ENCODE measurements around the gene TMEM132D. TPM values are rescaled to one million over a fixed set of nuclear protein-coding genes. Genes with fewer than 3 reads are reported as not detected.
A peak's percentile ranks its signal among the peaks of the same experiment; 100 is the strongest.
"Not testable (repeated sequence)": the region's sequence is repeated elsewhere in the genome, so short reads cannot be mapped to it uniquely, and the experiment has no call there.

The TMEM132D gene
- polyA plus RNA-seq, 1 experiment, result not detected

DNA sequence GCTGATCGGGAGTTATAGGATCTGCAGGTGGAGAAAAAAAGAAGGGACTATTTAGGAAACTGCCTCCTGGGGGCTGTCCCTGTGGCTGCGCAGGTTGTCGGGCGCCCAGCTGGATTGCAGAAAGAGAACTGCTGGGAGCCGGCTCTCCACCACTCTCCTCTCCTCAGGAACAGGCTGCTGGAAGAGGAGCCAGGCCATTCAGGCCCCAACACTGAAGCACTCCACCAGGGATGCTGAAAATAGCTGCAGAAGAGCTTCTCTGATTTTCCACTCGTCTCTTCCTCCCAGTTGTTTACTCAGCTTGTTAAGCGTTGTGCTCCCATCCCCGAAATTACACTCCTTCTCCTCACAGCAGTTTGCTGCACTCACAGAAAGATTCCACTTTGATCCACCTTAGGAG is 703.2 kb downstream of the TMEM132D start:
- TF ChIP-seq, protein P1, sequence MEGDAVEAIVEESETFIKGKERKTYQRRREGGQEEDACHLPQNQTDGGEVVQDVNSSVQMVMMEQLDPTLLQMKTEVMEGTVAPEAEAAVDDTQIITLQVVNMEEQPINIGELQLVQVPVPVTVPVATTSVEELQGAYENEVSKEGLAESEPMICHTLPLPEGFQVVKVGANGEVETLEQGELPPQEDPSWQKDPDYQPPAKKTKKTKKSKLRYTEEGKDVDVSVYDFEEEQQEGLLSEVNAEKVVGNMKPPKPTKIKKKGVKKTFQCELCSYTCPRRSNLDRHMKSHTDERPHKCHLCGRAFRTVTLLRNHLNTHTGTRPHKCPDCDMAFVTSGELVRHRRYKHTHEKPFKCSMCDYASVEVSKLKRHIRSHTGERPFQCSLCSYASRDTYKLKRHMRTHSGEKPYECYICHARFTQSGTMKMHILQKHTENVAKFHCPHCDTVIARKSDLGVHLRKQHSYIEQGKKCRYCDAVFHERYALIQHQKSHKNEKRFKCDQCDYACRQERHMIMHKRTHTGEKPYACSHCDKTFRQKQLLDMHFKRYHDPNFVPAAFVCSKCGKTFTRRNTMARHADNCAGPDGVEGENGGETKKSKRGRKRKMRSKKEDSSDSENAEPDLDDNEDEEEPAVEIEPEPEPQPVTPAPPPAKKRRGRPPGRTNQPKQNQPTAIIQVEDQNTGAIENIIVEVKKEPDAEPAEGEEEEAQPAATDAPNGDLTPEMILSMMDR (IDR thresholded peaks at IDR 0.05; ENCODE audit: low read depth, low read length), result no peak
- peaks cover 24% of the 10 kb centered on the region for H3K9me3 ChIP-seq (ENCODE audit: control insufficient read depth, insufficient read depth, low read length)
- no peak for DNase-seq (ENCODE audit: low read depth, low spot score)
- H3K27me3 ChIP-seq (ENCODE audit: control insufficient read depth, insufficient read depth, low read length), result no peaks in the 10 kb centered on the region
- H3K27ac ChIP-seq (ENCODE audit: low read depth, low read length), result no peak overlapping the region
- ChIA-PET POLR2A (no interaction called here), CTCF (no interaction called here)
- no peak overlapping the region for H3K4me3 ChIP-seq (ENCODE audit: low read depth, low read length)

DNA sequence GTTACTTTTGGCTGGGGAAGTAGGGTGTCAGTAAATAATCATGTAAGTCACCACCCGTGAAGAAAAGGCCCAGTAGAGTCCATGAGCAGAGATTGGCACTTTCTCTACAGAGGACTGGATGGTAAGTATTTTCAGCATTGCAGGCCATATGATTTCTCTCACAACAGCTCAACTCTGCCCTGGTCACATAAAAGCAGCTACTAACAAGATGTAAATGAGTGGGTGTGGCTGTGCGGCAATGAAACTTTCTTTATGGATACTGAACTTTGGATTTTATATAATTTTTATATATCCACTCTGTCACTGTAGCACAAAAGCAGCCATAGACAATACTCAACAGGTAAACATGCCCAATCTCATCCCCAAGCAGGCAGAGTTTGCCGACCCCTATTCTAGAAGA is 706.9 kb downstream of the TMEM132D start:
- H3K9me3 ChIP-seq (ENCODE audit: control insufficient read depth, insufficient read depth, low read length), result peaks cover 24% of the 10 kb centered on the region
- DNase-seq (ENCODE audit: low read depth, low spot score), result no peak
- ChIA-PET CTCF (no interaction called here), POLR2A (no interaction called here)
- no peaks in the 10 kb centered on the region for H3K27me3 ChIP-seq (ENCODE audit: control insufficient read depth, insufficient read depth, low read length)
- no peak overlapping the region for H3K4me3 ChIP-seq (ENCODE audit: low read depth, low read length)
- TF ChIP-seq, protein P1 (IDR thresholded peaks at IDR 0.05; ENCODE audit: low read depth, low read length), result no peak
- H3K27ac ChIP-seq (ENCODE audit: low read depth, low read length), result no peak overlapping the region

DNA sequence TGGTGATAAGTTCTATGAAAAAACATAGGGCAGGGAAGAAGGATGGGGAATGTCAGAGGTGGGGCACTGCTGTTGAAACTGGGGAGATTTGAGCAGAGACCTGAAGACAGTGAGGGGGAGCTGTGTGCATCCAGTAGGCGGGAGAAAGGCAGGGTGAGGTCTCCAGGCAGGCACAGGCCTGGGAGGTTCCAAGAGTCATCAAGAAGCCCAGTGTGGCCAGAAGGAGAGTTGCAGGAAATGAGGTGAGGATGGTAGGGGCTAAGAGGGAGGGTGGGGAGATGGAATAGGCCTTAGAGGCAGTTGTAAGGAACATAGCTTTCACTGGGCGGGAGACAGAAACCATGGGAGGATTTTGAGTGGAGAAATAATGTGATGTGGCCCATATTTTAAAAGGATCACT is 708.7 kb downstream of the TMEM132D start:
- H3K27ac ChIP-seq (ENCODE audit: low read depth, low read length), result no peak overlapping the region
- POLR2A ChIA-PET, result no interaction called here
- CTCF ChIA-PET, result no interaction called here
- DNase-seq (ENCODE audit: low read depth, low spot score), result no peak
- peaks cover 16% of the 10 kb centered on the region for H3K9me3 ChIP-seq (ENCODE audit: control insufficient read depth, insufficient read depth, low read length)
- no peaks in the 10 kb centered on the region for H3K27me3 ChIP-seq (ENCODE audit: control insufficient read depth, insufficient read depth, low read length)
- H3K4me3 ChIP-seq (ENCODE audit: low read depth, low read length), result no peak overlapping the region
- TF ChIP-seq, protein P1 (IDR thresholded peaks at IDR 0.05; ENCODE audit: low read depth, low read length), result no peak

DNA sequence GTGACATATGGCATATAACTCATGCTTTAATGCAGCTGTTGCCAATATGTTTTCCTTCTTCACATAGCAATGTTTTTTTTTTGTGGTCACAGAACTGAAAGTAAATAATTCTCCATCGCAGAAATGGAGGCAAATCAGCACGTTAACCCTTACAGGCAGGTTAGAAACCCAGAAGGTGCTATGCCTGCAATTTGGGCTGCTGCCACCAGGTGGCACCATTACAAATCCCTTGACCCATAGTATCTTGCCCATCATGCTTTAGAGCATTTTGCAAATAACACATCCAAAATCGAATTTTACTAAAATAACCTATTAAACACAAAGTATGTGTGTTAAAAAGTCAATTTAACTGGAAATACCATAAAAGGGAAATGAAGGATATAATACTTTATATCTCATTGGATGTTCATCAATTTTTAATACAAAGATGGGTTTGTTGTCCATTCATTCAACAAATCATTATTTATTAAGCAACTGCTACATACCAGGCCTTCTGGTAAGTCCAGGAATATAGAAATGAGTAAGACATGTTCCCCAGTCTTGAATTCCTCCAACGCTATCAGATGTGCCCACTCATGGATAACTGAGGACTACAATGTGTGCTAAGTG is 710.5 kb downstream of the TMEM132D start:
- Histone ChIP-seq H3K27ac (ENCODE audit: low read depth, low read length) (no peak overlapping the region), H3K4me3 (ENCODE audit: low read depth, low read length) (no peak overlapping the region), H3K27me3 (ENCODE audit: control insufficient read depth, insufficient read depth, low read length) (no peaks in the 10 kb centered on the region), H3K9me3 (ENCODE audit: control insufficient read depth, insufficient read depth, low read length) (peaks cover 30% of the 10 kb centered on the region)
- TF ChIP-seq, protein P1 (IDR thresholded peaks at IDR 0.05; ENCODE audit: low read depth, low read length), result peak; percentile 53
- POLR2A ChIA-PET, result no interaction called here
- no peak for DNase-seq (ENCODE audit: low read depth, low spot score)
- CTCF ChIA-PET, result interaction anchor here (0.6 kb wide), 1 partner anchor 1139 kb away, joined by 3 read pairs; no protein-coding TSS in a partner anchor

DNA sequence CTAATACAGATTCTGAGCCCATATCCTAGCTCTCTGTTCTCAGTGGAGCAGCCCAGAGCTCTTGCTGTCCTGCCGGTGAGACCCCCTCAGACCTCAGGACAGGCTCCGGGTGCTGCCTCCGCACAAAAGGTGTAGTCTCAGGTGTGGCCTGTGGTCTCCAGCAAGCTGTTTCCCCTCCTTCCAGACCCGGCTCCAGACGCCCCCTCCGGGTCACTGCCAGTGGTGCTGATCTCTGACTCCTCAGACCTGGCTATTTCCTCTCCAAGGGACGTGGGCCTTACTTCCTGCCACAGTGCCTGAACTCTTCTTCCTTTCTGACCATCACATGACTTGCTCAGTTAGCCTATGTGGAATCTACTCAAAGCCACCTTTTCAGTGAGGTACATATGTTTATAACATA is 713.0 kb downstream of the TMEM132D start:
- Histone ChIP-seq H3K27ac (ENCODE audit: low read depth, low read length) (no peak overlapping the region), H3K4me3 (ENCODE audit: low read depth, low read length) (no peak overlapping the region), H3K9me3 (ENCODE audit: control insufficient read depth, insufficient read depth, low read length) (peaks cover 44% of the 10 kb centered on the region), H3K27me3 (ENCODE audit: control insufficient read depth, insufficient read depth, low read length) (no peaks in the 10 kb centered on the region)
- TF ChIP-seq, protein P1 (IDR thresholded peaks at IDR 0.05; ENCODE audit: low read depth, low read length), result no peak
- ChIA-PET POLR2A (no interaction called here), CTCF (no interaction called here)
- DNase-seq (ENCODE audit: low read depth, low spot score), result no peak

DNA sequence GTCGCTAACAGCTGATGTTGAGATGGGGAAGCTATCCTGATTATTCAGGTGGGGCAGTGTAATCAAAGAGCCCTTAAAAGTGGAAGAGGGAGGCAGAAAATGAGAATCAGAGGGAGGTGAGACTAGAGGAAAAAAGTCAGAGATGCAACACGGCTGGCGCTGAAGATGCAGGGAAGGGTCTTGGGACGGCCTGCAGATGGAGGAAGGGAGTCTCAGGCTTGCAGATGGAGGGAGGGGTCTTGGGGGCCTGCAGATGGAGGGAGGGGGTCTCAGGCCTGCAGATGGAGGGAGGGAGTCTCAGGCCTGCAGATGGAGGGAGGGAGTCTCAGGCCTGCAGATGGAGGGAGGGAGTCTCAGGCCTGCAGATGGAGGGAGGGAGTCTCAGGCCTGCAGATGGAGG is 713.9 kb downstream of the TMEM132D start:
- CTCF ChIA-PET, result not testable (repeated sequence)

More for the DNA sequence above, 713.9 kb downstream of the TMEM132D start:
- peaks cover 46% of the 10 kb centered on the region for H3K9me3 ChIP-seq (ENCODE audit: control insufficient read depth, insufficient read depth, low read length)
- H3K4me3 ChIP-seq (ENCODE audit: low read depth, low read length); DNase-seq (ENCODE audit: low read depth, low spot score); POLR2A ChIA-PET; H3K27ac ChIP-seq (ENCODE audit: low read depth, low read length); H3K27me3 ChIP-seq (ENCODE audit: control insufficient read depth, insufficient read depth, low read length): not testable (repeated sequence)

Data from AG04450 (cell line).